GM19351 (cell line): ENCODE data around the gene NANOS2.
"Not testable (repeated sequence)": the region's sequence is repeated elsewhere in the genome, so short reads cannot be mapped to it uniquely, and the experiment has no call there.

Experiments used
- ATAC-seq: cut with Tn5 transposase; IDR thresholded peaks from one replicate; pipeline ENCODE4 v1.9.1; 2021; ENCODE audit warnings: mild to moderate bottlenecking, moderate library complexity; ENCODE audit not compliant: unreplicated experiment

The NANOS2 gene

GRCh38 chr19:45876411-45877197 lies 38.0 kb downstream of the NANOS2 start:
- no peak for ATAC-seq

GRCh38 chr19:45876161-45876410 lies 38.5 kb downstream of the NANOS2 start:
- ATAC-seq = no peak

- ATAC-seq = no peak
Measured at GRCh38 chr19:45874620-45874966, 40.0 kb downstream of the NANOS2 start.

GRCh38 chr19:45873219-45873772 lies 41.3 kb downstream of the NANOS2 start:
- ATAC-seq = no peak

- no peak for ATAC-seq
Measured at GRCh38 chr19:45872095-45872919, 42.3 kb downstream of the NANOS2 start.

GRCh38 chr19:45870798-45871197 lies 43.8 kb downstream of the NANOS2 start:
- no peak for ATAC-seq

GRCh38 chr19:45867241-45867640 lies 47.3 kb downstream of the NANOS2 start:
- ATAC-seq = not testable (repeated sequence)

GRCh38 chr19:45866400-45867176 lies 48.0 kb downstream of the NANOS2 start:
- ATAC-seq = no peak

- ATAC-seq = no peak
Measured at GRCh38 chr19:45865269-45865948, 49.2 kb downstream of the NANOS2 start.

GRCh38 chr19:45864629-45865082 lies 49.9 kb downstream of the NANOS2 start:
- ATAC-seq = no peak

- ATAC-seq = no peak
Measured at GRCh38 chr19:45863840-45864628, 50.5 kb downstream of the NANOS2 start, which contains the start of gene FOXA3. Gene FOXA3, plus strand, starts transcription at chr19:45864326. Its CDS starts 131 bp downstream, at chr19:45864457.

GRCh38 chr19:45863335-45863839 lies 51.2 kb downstream of the NANOS2 start:
- ATAC-seq = no peak
